Loucy (cell line): Measurements from ENCODE around the gene MRPL20.

ENCODE experiments used
- EZH2phosphoT487 ChIP-seq: fragments of 200-600 bp; IDR thresholded peaks from 2 replicates; pipeline ENCODE4 v1.6.1; 2018; ENCODE audit warnings: antibody characterized with exemption, mild to moderate bottlenecking, moderate library complexity, borderline replicate concordance
- TF ChIP-seq, protein P1 (sequence below): fragments of 200-600 bp; sonication (generic); conservative IDR thresholded peaks from 2 replicates; pipeline ENCODE4 v1.5.1; 2014; ENCODE audit warnings: mild to moderate bottlenecking, antibody characterized with exemption, low read length

GRCh38 chr1:1374929-1375662, 32.0 kb downstream of the MRPL20 start, which contains the start of gene AURKAIP1:
- TF ChIP-seq, protein P1, sequence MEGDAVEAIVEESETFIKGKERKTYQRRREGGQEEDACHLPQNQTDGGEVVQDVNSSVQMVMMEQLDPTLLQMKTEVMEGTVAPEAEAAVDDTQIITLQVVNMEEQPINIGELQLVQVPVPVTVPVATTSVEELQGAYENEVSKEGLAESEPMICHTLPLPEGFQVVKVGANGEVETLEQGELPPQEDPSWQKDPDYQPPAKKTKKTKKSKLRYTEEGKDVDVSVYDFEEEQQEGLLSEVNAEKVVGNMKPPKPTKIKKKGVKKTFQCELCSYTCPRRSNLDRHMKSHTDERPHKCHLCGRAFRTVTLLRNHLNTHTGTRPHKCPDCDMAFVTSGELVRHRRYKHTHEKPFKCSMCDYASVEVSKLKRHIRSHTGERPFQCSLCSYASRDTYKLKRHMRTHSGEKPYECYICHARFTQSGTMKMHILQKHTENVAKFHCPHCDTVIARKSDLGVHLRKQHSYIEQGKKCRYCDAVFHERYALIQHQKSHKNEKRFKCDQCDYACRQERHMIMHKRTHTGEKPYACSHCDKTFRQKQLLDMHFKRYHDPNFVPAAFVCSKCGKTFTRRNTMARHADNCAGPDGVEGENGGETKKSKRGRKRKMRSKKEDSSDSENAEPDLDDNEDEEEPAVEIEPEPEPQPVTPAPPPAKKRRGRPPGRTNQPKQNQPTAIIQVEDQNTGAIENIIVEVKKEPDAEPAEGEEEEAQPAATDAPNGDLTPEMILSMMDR: 0 out of 2 replicates have a peak, but pooled peaks have one; percentile 23
- TF ChIP-seq EZH2phosphoT487: no peak
